ENCODE results near the gene USP47.

Gene USP47

GRCh38 chr11:11997049-11997322, 155.2 kb downstream of the USP47 start:
- no peak for DNase-seq

- DNase-seq, result no peak
Measured at GRCh38 chr11:11998091-11998781, 156.5 kb downstream of the USP47 start.

GRCh38 chr11:12001186-12001585, 159.4 kb downstream of the USP47 start:
- DNase-seq, result no peak

GRCh38 chr11:12003336-12003735, 161.6 kb downstream of the USP47 start:
- no peak for DNase-seq

- DNase-seq, result no peak
Measured at GRCh38 chr11:12003815-12004214, 162.0 kb downstream of the USP47 start.

GRCh38 chr11:12005061-12005460, 163.3 kb downstream of the USP47 start:
- no peak for DNase-seq

GRCh38 chr11:12005476-12005875, 163.7 kb downstream of the USP47 start:
- DNase-seq, result no peak

- no peak for DNase-seq
Measured at GRCh38 chr11:12006552-12007229, 164.9 kb downstream of the USP47 start.

GRCh38 chr11:12007230-12007593, 165.4 kb downstream of the USP47 start:
- DNase-seq, result no peak

GRCh38 chr11:12007769-12008737, 166.3 kb downstream of the USP47 start, which contains the start of gene DKK3:
Gene DKK3 (minus strand): TSS chr11:12008626. CDS start chr11:12008582, 44 bp downstream.
- peak; percentile 63 for DNase-seq
